H1 (cell line): Measurements from ENCODE around the gene PDZD4. TPM values are rescaled to one million over a fixed set of nuclear protein-coding genes. Genes with fewer than 3 reads are reported as not detected.

Experiments used
- CTCF ChIA-PET: fragments of 300-600 bp; sonication (Branson Sonifier 250); formaldehyde crosslinking; loops from one replicate; lab custom pipeline; 2021; ENCODE audit not compliant: partially characterized antibody; lab: Charles Lee
- POLR2A ChIA-PET: fragments of 300-600 bp; sonication (Branson Sonifier 250); formaldehyde crosslinking; loops from one replicate; lab custom pipeline; 2021; ENCODE audit warnings: inconsistent platforms; ENCODE audit not compliant: partially characterized antibody; lab: Charles Lee
- DNase-seq, 2 experiments: peaks; one replicate each; pipeline versions ENCODE4 v3.0.0 to v3.0.0-alpha.2; 2010 to 2022; ENCODE audit warnings: low spot score in 2 of 2, low read depth in 1 of 2, mixed read lengths in 1 of 2
- FAIRE-seq: peaks from 2 replicates; lab custom pipeline; 2011; peaks lifted over from hg19 to GRCh38; lab: Jason Lieb, UNC
- H2AFZ ChIP-seq: 2 replicates; pipeline ENCODE4 v1.8.1; 2012; ENCODE audit warnings: low read length, inconsistent platforms
- H2AK5ac ChIP-seq: 2 replicates; pipeline ENCODE4 v1.6.1; 2013; ENCODE audit warnings: low read depth, low read length
- H2BK120ac ChIP-seq: replicated peaks from 2 replicates; pipeline ENCODE3; 2013; ENCODE audit warnings: low read depth, low read length, inconsistent platforms
- H2BK12ac ChIP-seq: 2 replicates; pipeline ENCODE4 v1.6.1; 2013; ENCODE audit warnings: low read depth, low read length
- H2BK15ac ChIP-seq: 2 replicates; pipeline ENCODE4 v1.6.1; 2013; ENCODE audit warnings: low read length
- H2BK20ac ChIP-seq: 2 replicates; pipeline ENCODE4 v1.6.1; 2013; ENCODE audit warnings: low read length
- H2BK5ac ChIP-seq: 2 replicates; pipeline ENCODE4 v1.6.1; 2013; ENCODE audit warnings: low read depth, low read length
- H3K14ac ChIP-seq: 2 replicates; pipeline ENCODE4 v1.6.1; 2013; ENCODE audit warnings: inconsistent platforms; ENCODE audit not compliant: insufficient read length
- H3K18ac ChIP-seq: 2 replicates; pipeline ENCODE4 v1.6.1; 2013; ENCODE audit warnings: low read length; ENCODE audit errors: extremely low read depth
- H3K23ac ChIP-seq: 2 replicates; pipeline ENCODE4 v1.6.1; 2013; ENCODE audit warnings: inconsistent platforms; ENCODE audit not compliant: insufficient read length
- H3K23me2 ChIP-seq: 2 replicates; pipeline ENCODE4 v1.6.1; 2013; ENCODE audit warnings: low read depth, low read length
- H3K27ac ChIP-seq: 2 replicates; pipeline ENCODE4 v1.6.1; 2011; ENCODE audit warnings: low read depth, low read length, inconsistent platforms
- H3K27me3 ChIP-seq, 4 experiments: replicated peaks in 1 of 4; 1 replicate in 1 of 4; 2 replicates in 3 of 4; pipeline versions ENCODE4 v1.6.1 to v1.8.1; 2011 to 2013; ENCODE audit warnings: low read length in 3 of 4, mild to moderate bottlenecking in 3 of 4, inconsistent platforms in 2 of 4, mixed read lengths in 2 of 4, moderate library complexity in 1 of 4; ENCODE audit not compliant: control insufficient read depth in 3 of 4, insufficient read depth in 3 of 4; ENCODE audit errors: extremely low read depth in 1 of 4
- H3K36me3 ChIP-seq, 4 experiments: 2 replicates each; pipeline versions ENCODE4 v1.6.1 to v1.8.1; 2011 to 2013; ENCODE audit warnings: mild to moderate bottlenecking in 4 of 4, low read length in 3 of 4, moderate library complexity in 2 of 4, control low read depth in 1 of 4, inconsistent platforms in 1 of 4; ENCODE audit not compliant: insufficient read depth in 4 of 4, control insufficient read depth in 2 of 4
- H3K4ac ChIP-seq: replicated peaks from 2 replicates; pipeline ENCODE3; 2013; ENCODE audit warnings: low read length, low read depth, mixed read lengths, inconsistent platforms; ENCODE audit not compliant: insufficient read length
- H3K4me1 ChIP-seq, 4 experiments: replicated peaks in 1 of 4; 1 replicate in 1 of 4; 2 replicates in 3 of 4; pipeline versions ENCODE4 v1.6.1 to v1.8.1; 2011 to 2013; ENCODE audit warnings: low read length in 3 of 4, inconsistent platforms in 2 of 4, mixed read lengths in 1 of 4; ENCODE audit not compliant: insufficient read depth in 4 of 4, control insufficient read depth in 3 of 4
- H3K4me2 ChIP-seq, 2 experiments: 2 replicates each; pipeline versions ENCODE4 v1.6.1 to v1.8.1; 2011 to 2013; ENCODE audit warnings: low read depth in 2 of 2, low read length in 2 of 2, control low read depth in 1 of 2, inconsistent platforms in 1 of 2, mild to moderate bottlenecking in 1 of 2; ENCODE audit not compliant: insufficient read depth in 1 of 2
- H3K4me3 ChIP-seq, 4 experiments: fragments of 200-600, 300-600 bp in 1 of 4; sonication (generic), shearing (Covaris generic), sonication (Bioruptor Twin) in 1 of 4; 2 replicates each; pipeline versions ENCODE4 v1.5.1 to v1.8.1; 2011 to 2016; ENCODE audit warnings: low read length in 4 of 4, low read depth in 3 of 4, control low read depth in 2 of 4, inconsistent platforms in 2 of 4, mild to moderate bottlenecking in 2 of 4, mixed read lengths in 1 of 4, moderate library complexity in 1 of 4; ENCODE audit not compliant: insufficient read depth in 2 of 4; ENCODE audit errors: extremely low read depth in 1 of 4
- H3K56ac ChIP-seq: replicated peaks from 2 replicates; pipeline ENCODE3; 2013; ENCODE audit warnings: low read depth, mild to moderate bottlenecking, mixed read lengths, low read length, inconsistent platforms; ENCODE audit not compliant: insufficient read length
- H3K79me1 ChIP-seq: 2 replicates; pipeline ENCODE4 v1.6.1; 2013; ENCODE audit warnings: low read depth, low read length, control low read depth
- H3K79me2 ChIP-seq, 2 experiments: 2 replicates each; pipeline versions ENCODE4 v1.6.1 to v1.8.1; 2012 to 2013; ENCODE audit warnings: low read length in 2 of 2, mild to moderate bottlenecking in 2 of 2, inconsistent platforms in 1 of 2; ENCODE audit not compliant: insufficient read depth in 2 of 2, control insufficient read depth in 1 of 2
- H3K9ac ChIP-seq, 4 experiments: replicated peaks in 1 of 4; 1 replicate in 1 of 4; 2 replicates in 3 of 4; pipeline versions ENCODE4 v1.6.1 to v1.8.1; 2011 to 2013; ENCODE audit warnings: low read depth in 3 of 4, low read length in 3 of 4, control low read depth in 2 of 4, mild to moderate bottlenecking in 2 of 4, moderate library complexity in 2 of 4, inconsistent platforms in 1 of 4; ENCODE audit errors: extremely low read depth in 1 of 4
- H3K9me3 ChIP-seq, 2 experiments: 2 replicates each; pipeline versions ENCODE4 v1.6.1 to v1.8.1; 2012 to 2013; ENCODE audit warnings: mild to moderate bottlenecking in 2 of 2, moderate library complexity in 2 of 2, control low read depth in 1 of 2, inconsistent platforms in 1 of 2, low read depth in 1 of 2, low read length in 1 of 2, mixed read lengths in 1 of 2; ENCODE audit not compliant: insufficient read depth in 2 of 2
- H4K20me1 ChIP-seq, 2 experiments: replicated peaks in 1 of 2; 2 replicates each; pipeline versions ENCODE3 to v1.8.1; 2011 to 2013; ENCODE audit warnings: inconsistent platforms in 2 of 2, low read length in 2 of 2, mild to moderate bottlenecking in 1 of 2; ENCODE audit not compliant: insufficient read depth in 2 of 2, control insufficient read depth in 1 of 2
- H4K5ac ChIP-seq: 2 replicates; pipeline ENCODE4 v1.6.1; 2013; ENCODE audit warnings: low read length, low read depth, mixed read lengths, inconsistent platforms; ENCODE audit not compliant: insufficient read length
- H4K8ac ChIP-seq: 2 replicates; pipeline ENCODE4 v1.8.0; 2013; ENCODE audit warnings: mild to moderate bottlenecking, moderate library complexity, low read length, inconsistent platforms; ENCODE audit not compliant: insufficient read depth; ENCODE audit errors: extremely low read depth
- H4K91ac ChIP-seq: replicated peaks from 2 replicates; pipeline ENCODE3; 2013; ENCODE audit warnings: low read length, mixed read lengths, inconsistent platforms; ENCODE audit not compliant: insufficient read length
- NANOG ChIP-seq: IDR thresholded peaks from 2 replicates; pipeline ENCODE4 v1.6.1; 2011; ENCODE audit warnings: low read length, low read depth, mild to moderate bottlenecking, inconsistent platforms; ENCODE audit not compliant: insufficient read depth, poor library complexity, severe bottlenecking
- RAD21 ChIP-seq, 2 experiments: IDR thresholded peaks in 1 of 2; conservative IDR thresholded peaks in 1 of 2; 2 replicates each; pipeline ENCODE4 v1.6.1; 2011; ENCODE audit warnings: low read depth in 2 of 2, low read length in 2 of 2, improper control_type of control experiment in 1 of 2, inconsistent platforms in 1 of 2, mild to moderate bottlenecking in 1 of 2, moderate library complexity in 1 of 2
- SRF ChIP-seq: IDR thresholded peaks from 2 replicates; pipeline ENCODE4 v1.6.1; 2011; ENCODE audit warnings: mild to moderate bottlenecking, low read depth, low read length, moderate library complexity
- TBP ChIP-seq: IDR thresholded peaks from 2 replicates; pipeline ENCODE4 v1.6.1; 2011; ENCODE audit warnings: low read depth, low read length, improper control_type of control experiment
- WGBS, 2 experiments: shearing (Covaris generic) in 1 of 2; methylation state at CpG; one replicate each; pipeline versions ENCODE4 v1.1.6 to v1.1.7; 2013 to 2015; ENCODE audit warnings: low lambda C conversion rate in 2 of 2, mixed read lengths in 2 of 2, inconsistent platforms in 1 of 2, low coverage in 1 of 2, missing lambda C conversion rate in 1 of 2; ENCODE audit not compliant: insufficient replicate concordance in 2 of 2, insufficient coverage in 1 of 2, insufficient read length in 1 of 2; ENCODE audit errors: extremely low coverage in 1 of 2, missing lambda C conversion rate in 1 of 2; 5-methylcytosine and 5-hydroxymethylcytosine counted together
- polyA plus RNA-seq, 7 experiments: library from polyadenylated mRNA; depleted of rRNA in 3 of 7; stranded (reverse) in 5 of 7; unstranded in 2 of 7; fragments of >200 nt in 5 of 7; fragments of 200-250 nt in 2 of 7; gene quantifications; 1 replicate in 5 of 7; 2 replicates in 1 of 7; 4 replicates in 1 of 7; pipeline versions ENCODE4 v1.2.1 to v1.2.3, GENCODE V29; 2011 to 2013; ENCODE audit warnings: missing spikeins in 2 of 7, mixed read lengths in 2 of 7
- total RNA-seq: library from RNA; stranded (reverse); fragmentation: NEBNext Ultra II Directional; extraction: Animal tissue kit (Norgen Biotek cat#: 25700); gene quantifications from 2 replicates; pipeline ENCODE4 v1.2.1, GENCODE V29; 2021

The PDZD4 gene
- total and polyA plus RNA-seq, 2 of the 8 experiments (the other 6 are each of a cell fraction or from before 2014, with no cell fraction given), result 45.8 to 169 TPM

GRCh38 chrX:153873282-153874084, 43.1 kb upstream of the PDZD4 start:
- H3K18ac ChIP-seq, result no peak overlapping the region; the same call in 1 of the 2 replicates
- H3K36me3 ChIP-seq, result peaks cover 0 to 11% (median 0%) of the 10 kb centered on the region in 4 experiments; a peak in 1 of 8 replicates
- no peak overlapping the region for H3K9ac ChIP-seq
- no peaks in the 10 kb centered on the region for H3K23me2 ChIP-seq
- no peak overlapping the region for H4K5ac ChIP-seq
- no peaks in the 10 kb centered on the region; a peak in 1 of 7 replicates for H3K27me3 ChIP-seq
- no peak overlapping the region for H2BK20ac ChIP-seq
- WGBS, 2 experiments, result 70% methylated on average over 4 of the region's 7 CpGs; no CpG with 5 or more reads in 1 of the 2 experiments
- CTCF ChIA-PET, result interaction anchor here (1.3 kb wide), 1 partner anchor 75 kb away, joined by 8 read pairs; no protein-coding TSS in a partner anchor
- no peaks in the 10 kb centered on the region for H3K79me1 ChIP-seq
- H4K20me1 ChIP-seq, result peaks cover 2 to 12% of the 10 kb centered on the region in 2 experiments
- H2BK12ac ChIP-seq, result no peak overlapping the region
- H3K9me3 ChIP-seq, result no peaks in the 10 kb centered on the region
- POLR2A ChIA-PET, result interaction anchor here (0.6 to 0.8 kb wide), 3 partner anchors 10 to 45 kb away, joined by 3 read pairs; no protein-coding TSS in a partner anchor
- no peak overlapping the region for H4K8ac ChIP-seq
- peaks cover 3 to 25% (median 13%) of the 10 kb centered on the region in 4 experiments for H3K4me1 ChIP-seq
- no peak overlapping the region for H2BK5ac ChIP-seq
- no peak for FAIRE-seq
- no peak overlapping the region for H2AFZ ChIP-seq
- H3K14ac ChIP-seq, result no peak overlapping the region
- H3K4ac ChIP-seq, result no peak overlapping the region
- H3K79me2 ChIP-seq, result no peaks in the 10 kb centered on the region
- no peak overlapping the region for H3K56ac ChIP-seq
- H2BK15ac ChIP-seq, result no peak overlapping the region
- H2BK120ac ChIP-seq, result no peak overlapping the region
- H4K91ac ChIP-seq, result no peak overlapping the region
- no peak overlapping the region for H3K23ac ChIP-seq
- no peak for DNase-seq
- H3K4me2 ChIP-seq, result no peak overlapping the region
- H3K4me3 ChIP-seq, result no peak overlapping the region
- H3K27ac ChIP-seq, result no peak overlapping the region
- H2AK5ac ChIP-seq, result no peak overlapping the region
- TF ChIP-seq NANOG, result no peak
- TF ChIP-seq TBP, result no peak
- no peak for TF ChIP-seq RAD21 (IDR thresholded peaks at IDR 0.05 in 1 of 2, conservative IDR thresholded peaks at IDR 0.05 in 1 of 2; ENCODE audit: low read depth in 2 of 2, low read length in 2 of 2)
- TF ChIP-seq SRF, result no peak
